T-cell (primary cell): Measurements from ENCODE around the gene EPDR1. TPM values are rescaled to one million over a fixed set of nuclear protein-coding genes. Genes with fewer than 3 reads are reported as not detected.

Experiments
- ATAC-seq, 4 experiments: fragments of 200-7000 bp in 3 of 4; fragments of 150-1000 bp in 1 of 4; cut with Tn5 transposase; replicated peaks in 1 of 4; 1 replicate in 3 of 4; 2 replicates in 1 of 4; pipeline ENCODE4 v1.10.0; 2021; ENCODE audit warnings: moderate library complexity in 3 of 4, mild to moderate bottlenecking in 2 of 4, moderate number of reproducible peaks in 1 of 4
- CTCF ChIA-PET, 2 donors: fragments of 300-600 bp; sonication (Branson Sonifier 250); formaldehyde crosslinking; loops; one replicate each; lab custom pipeline; 2022; ENCODE audit warnings: antibody characterized with exemption in 2 of 2; lab: Charles Lee
- POLR2A ChIA-PET, 2 donors: fragments of 300-600 bp; sonication (Branson Sonifier 250); formaldehyde crosslinking; loops; one replicate each; lab custom pipeline; 2022; ENCODE audit warnings: antibody characterized with exemption in 2 of 2; lab: Charles Lee
- DNase-seq, 35 experiments: peaks; one replicate each; pipeline versions ENCODE4 v3.0.0 to v3.0.0-alpha.2; 2013 to 2023
- H3K27ac ChIP-seq: one replicate; pipeline ENCODE4 v1.5.1; 2013; ENCODE audit warnings: low read length
- H3K27me3 ChIP-seq, 2 experiments: replicated peaks in 1 of 2; 1 replicate in 1 of 2; 2 replicates in 1 of 2; pipeline versions ENCODE4 v1.6.1 to v1.7.0; 2013; ENCODE audit warnings: low read length in 1 of 2, mixed read lengths in 1 of 2; ENCODE audit not compliant: control insufficient read depth in 2 of 2, insufficient read depth in 2 of 2; ENCODE audit errors: extremely low read depth in 1 of 2
- H3K36me3 ChIP-seq, 2 donors: 1 replicate in 1 of 2; 2 replicates in 1 of 2; pipeline versions ENCODE4 v1.6.1 to v1.7.0; 2013; ENCODE audit warnings: low read length in 1 of 2; ENCODE audit not compliant: control insufficient read depth in 2 of 2, insufficient read depth in 1 of 2; ENCODE audit errors: extremely low read depth in 1 of 2
- H3K4me1 ChIP-seq, 2 experiments: 1 replicate in 1 of 2; 2 replicates in 1 of 2; pipeline versions ENCODE4 v1.6.1 to v1.7.0; 2013; ENCODE audit warnings: low read length in 2 of 2, mixed read lengths in 1 of 2; ENCODE audit not compliant: insufficient read depth in 2 of 2, control insufficient read depth in 1 of 2; ENCODE audit errors: extremely low read depth in 1 of 2
- H3K4me3 ChIP-seq, 2 donors: 1 replicate in 1 of 2; 2 replicates in 1 of 2; pipeline versions ENCODE4 v1.5.1 to v1.7.0; 2013; ENCODE audit warnings: mild to moderate bottlenecking in 2 of 2, low read length in 1 of 2, moderate library complexity in 1 of 2; ENCODE audit not compliant: control insufficient read depth in 1 of 2; ENCODE audit errors: extremely low read depth in 1 of 2
- H3K9me3 ChIP-seq: 2 replicates; pipeline ENCODE4 v1.7.0; 2013
- H3K27ac Mint-ChIP-seq, 2 donors: one replicate each; pipeline ENCODE4 v1.8.0; 2020 to 2021; ENCODE audit warnings: mild to moderate bottlenecking in 2 of 2, mixed read lengths in 2 of 2
- H3K27me3 Mint-ChIP-seq, 2 donors: one replicate each; pipeline ENCODE4 v1.8.0; 2021 to 2022; ENCODE audit warnings: mixed read lengths in 2 of 2
- H3K36me3 Mint-ChIP-seq: one replicate; pipeline ENCODE4 v1.8.0; 2021; ENCODE audit warnings: mixed read lengths
- H3K4me1 Mint-ChIP-seq, 3 donors: one replicate each; pipeline ENCODE4 v1.8.0; 2020 to 2022; ENCODE audit warnings: mixed read lengths in 3 of 3, mild to moderate bottlenecking in 1 of 3
- H3K4me3 Mint-ChIP-seq, 3 donors: one replicate each; pipeline ENCODE4 v1.8.0; 2020 to 2022; ENCODE audit warnings: mild to moderate bottlenecking in 3 of 3, mixed read lengths in 3 of 3, moderate library complexity in 3 of 3
- H3K9me3 Mint-ChIP-seq, 3 donors: one replicate each; pipeline ENCODE4 v1.8.0; 2020 to 2022; ENCODE audit warnings: mixed read lengths in 3 of 3
- WGBS: methylation state at CpG from one replicate; pipeline ENCODE4 v1.1.5; 2013; ENCODE audit warnings: missing lambda C conversion rate; ENCODE audit not compliant: insufficient coverage; 5-methylcytosine and 5-hydroxymethylcytosine counted together
- total RNA-seq, 35 experiments: library from RNA in 6 of 35; stranded (reverse) in 6 of 35; fragments of 120-200 nt in 1 of 35; gene quantifications; one replicate each; pipeline versions ENCODE4 v1.2.1 to v1.2.4 and lab custom pipeline; 2013 to 2026

The EPDR1 gene
- total RNA-seq, 5 donors from 2014 or later (not counting 1 experiment from before 2014, with no cell fraction given) = 0.47 to 1.3 (median 0.68) TPM

GRCh38 chr7:37990337-37990736, 69.9 kb downstream of the EPDR1 start:
- ATAC-seq (no peak), DNase-seq (no peak)
- POLR2A ChIA-PET = no interaction called here
- Histone ChIP-seq H3K4me3 (no peak overlapping the region), H3K9me3 (no peaks in the 10 kb centered on the region), H3K36me3 (no peaks in the 10 kb centered on the region), H3K4me1 (no peaks in the 10 kb centered on the region), H3K27me3 (peaks cover 0 to 6% of the 10 kb centered on the region in 2 experiments), H3K27ac (no peak overlapping the region)
- H3K36me3 Mint-ChIP-seq = no peaks in the 10 kb centered on the region
- H3K27ac Mint-ChIP-seq = no peak overlapping the region
- CTCF ChIA-PET = no interaction called here
- H3K27me3 Mint-ChIP-seq = peaks cover 4 to 10% of the 10 kb centered on the region in 2 donors
- no peaks in the 10 kb centered on the region for H3K4me1 Mint-ChIP-seq
- no peak overlapping the region for H3K4me3 Mint-ChIP-seq
- peaks cover 0 to 3% (median 0%) of the 10 kb centered on the region in 3 donors for H3K9me3 Mint-ChIP-seq
- 83% methylated on average over 2 of the region's 3 CpGs for WGBS

- Histone ChIP-seq H3K27me3 (peaks cover 0 to 6% of the 10 kb centered on the region in 2 experiments), H3K9me3 (no peaks in the 10 kb centered on the region), H3K4me1 (no peaks in the 10 kb centered on the region), H3K36me3 (no peaks in the 10 kb centered on the region), H3K27ac (no peak overlapping the region), H3K4me3 (no peak overlapping the region)
- WGBS = 86% methylated on average over 1 of the region's 2 CpGs
- no peaks in the 10 kb centered on the region for H3K4me1 Mint-ChIP-seq
- H3K27me3 Mint-ChIP-seq = peaks cover 0 to 10% of the 10 kb centered on the region in 2 donors
- ChIA-PET POLR2A (no interaction called here), CTCF (no interaction called here)
- DNase-seq (no peak), ATAC-seq (no peak)
- no peak overlapping the region for H3K4me3 Mint-ChIP-seq
- peaks cover 2 to 3% (median 3%) of the 10 kb centered on the region in 3 donors for H3K9me3 Mint-ChIP-seq
- no peak overlapping the region for H3K27ac Mint-ChIP-seq
- no peaks in the 10 kb centered on the region for H3K36me3 Mint-ChIP-seq
Observed at GRCh38 chr7:37993060-37993501, 72.6 kb downstream of the EPDR1 start.

GRCh38 chr7:37999673-38000072, 79.2 kb downstream of the EPDR1 start:
- H3K36me3 ChIP-seq = no peaks in the 10 kb centered on the region
- Mint-ChIP-seq H3K27ac (no peak overlapping the region), H3K9me3 (peaks cover 0 to 3% (median 2%) of the 10 kb centered on the region in 3 donors), H3K4me1 (no peaks in the 10 kb centered on the region), H3K4me3 (no peak overlapping the region), H3K27me3 (peaks cover 0 to 11% of the 10 kb centered on the region in 2 donors), H3K36me3 (no peaks in the 10 kb centered on the region)
- no peaks in the 10 kb centered on the region for H3K9me3 ChIP-seq
- no peaks in the 10 kb centered on the region for H3K4me1 ChIP-seq
- no peak for ATAC-seq
- H3K27me3 ChIP-seq = no peaks in the 10 kb centered on the region
- no peak overlapping the region for H3K27ac ChIP-seq
- DNase-seq = no peak
- WGBS = no CpG with 5 or more reads among the region's 3 CpGs
- ChIA-PET CTCF (interaction anchor here in 1 of 2 donors (1.0 kb wide), 2 partner anchors 9 to 12 kb away, joined by 3 to 4 read pairs; no protein-coding TSS in a partner anchor), POLR2A (no interaction called here)
- H3K4me3 ChIP-seq = no peak overlapping the region

- H3K36me3 ChIP-seq = no peaks in the 10 kb centered on the region
- CTCF ChIA-PET = interaction anchor here (0.5 to 1.0 kb wide), 3 partner anchors 8 to 13 kb away, joined by 3 to 4 read pairs (median 3); no protein-coding TSS in a partner anchor
- no peak overlapping the region for H3K4me3 ChIP-seq
- Mint-ChIP-seq H3K36me3 (no peaks in the 10 kb centered on the region), H3K4me3 (no peak overlapping the region), H3K4me1 (no peaks in the 10 kb centered on the region), H3K27ac (no peak overlapping the region), H3K27me3 (peaks cover 0 to 11% of the 10 kb centered on the region in 2 donors), H3K9me3 (peaks cover 0 to 3% (median 2%) of the 10 kb centered on the region in 3 donors)
- DNase-seq = no peak
- no CpG with 5 or more reads among the region's 3 CpGs for WGBS
- no peaks in the 10 kb centered on the region for H3K4me1 ChIP-seq
- ATAC-seq = no peak
- no peak overlapping the region for H3K27ac ChIP-seq
- POLR2A ChIA-PET = no interaction called here
- no peaks in the 10 kb centered on the region for H3K27me3 ChIP-seq
- H3K9me3 ChIP-seq = no peaks in the 10 kb centered on the region
Observed at GRCh38 chr7:38000272-38000671, 79.8 kb downstream of the EPDR1 start.

Other genes starting within 250 kb of the EPDR1 start
- gene GPR141, start 236.9 kb upstream of the EPDR1 start, total RNA-seq = 1 to 10 TPM in 2 of 5 donors, under 1 TPM in 3; 0.25 to 6.3 (median 0.92) TPM
- gene NME8, start 72.0 kb upstream of the EPDR1 start, total RNA-seq = 1 to 10 TPM in 1 of 5 donors, under 1 TPM in 1, not detected in 3; 0.39 to 2.7 TPM
- under 1 TPM in 1 of 5 donors, not detected in 4; 0.16 TPM for gene SFRP4, start 3.8 kb upstream of the EPDR1 start, total RNA-seq